Measurements from ENCODE around the gene PARP11.

Gene PARP11

DNA sequence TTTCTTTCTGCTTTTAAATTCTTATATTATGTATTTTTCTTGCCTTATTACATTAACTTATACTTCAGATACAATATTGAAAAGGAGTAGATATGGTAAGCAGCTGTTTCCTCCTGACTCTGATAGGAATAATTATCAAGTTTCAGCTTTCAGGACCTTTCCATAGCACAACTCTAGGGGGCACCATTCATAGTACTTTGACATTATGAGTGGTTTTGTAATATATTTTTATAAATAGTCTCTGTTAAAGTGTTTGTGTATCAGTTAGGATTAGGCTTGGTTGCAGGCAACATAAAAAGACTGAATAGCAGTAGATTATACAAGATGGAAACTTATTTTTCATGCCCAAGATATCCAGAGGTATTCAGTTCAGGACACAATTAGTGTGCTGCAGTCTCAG is 27.9 kb upstream of the PARP11 start:
- no peaks in the 10 kb centered on the region for H3K36me3 ChIP-seq (ENCODE audit: control insufficient read depth, insufficient read depth, low read length)
- no peaks in the 10 kb centered on the region for H3K27me3 ChIP-seq (ENCODE audit: control insufficient read depth, insufficient read depth, low read length)

DNA sequence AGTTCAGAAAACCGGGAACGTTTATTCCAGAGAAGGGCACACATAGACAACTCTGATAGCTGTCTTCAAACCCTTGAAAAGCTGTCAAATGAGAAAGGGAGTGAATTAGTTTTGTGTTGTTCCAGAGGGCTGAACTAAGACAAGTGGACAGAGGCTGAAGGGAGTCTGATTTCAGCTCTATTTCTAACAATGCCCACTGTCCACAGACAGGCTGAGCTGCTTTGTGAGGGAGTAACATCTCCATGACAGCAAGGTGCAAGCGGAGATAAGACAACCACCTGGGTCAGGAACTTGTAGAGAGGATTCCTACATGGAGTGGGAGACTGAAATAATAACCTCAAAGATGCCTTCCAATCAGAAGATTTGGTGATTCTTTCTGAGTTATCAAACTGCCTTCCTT is 25.6 kb upstream of the PARP11 start:
- Histone ChIP-seq H3K4me3 (ENCODE audit: low read depth, low read length) (no peak overlapping the region), H3K4me1 (ENCODE audit: control insufficient read depth, insufficient read depth, low read length) (no peaks in the 10 kb centered on the region), H3K27me3 (ENCODE audit: control insufficient read depth, insufficient read depth, low read length) (no peaks in the 10 kb centered on the region), H3K9ac (ENCODE audit: low read depth, low read length) (no peak overlapping the region), H3K36me3 (ENCODE audit: control insufficient read depth, insufficient read depth, low read length) (no peaks in the 10 kb centered on the region), H3K9me3 (ENCODE audit: control insufficient read depth, insufficient read depth, low read length) (no peaks in the 10 kb centered on the region)

More for the DNA sequence above, 27.9 kb upstream of the PARP11 start:
- H3K9me3 ChIP-seq (ENCODE audit: control insufficient read depth, insufficient read depth, low read length) = no peaks in the 10 kb centered on the region
- no peak overlapping the region for H3K9ac ChIP-seq (ENCODE audit: low read depth, low read length)
- H3K4me3 ChIP-seq (ENCODE audit: low read depth, low read length) = no peak overlapping the region
- H3K4me1 ChIP-seq (ENCODE audit: control insufficient read depth, insufficient read depth, low read length) = no peaks in the 10 kb centered on the region

DNA sequence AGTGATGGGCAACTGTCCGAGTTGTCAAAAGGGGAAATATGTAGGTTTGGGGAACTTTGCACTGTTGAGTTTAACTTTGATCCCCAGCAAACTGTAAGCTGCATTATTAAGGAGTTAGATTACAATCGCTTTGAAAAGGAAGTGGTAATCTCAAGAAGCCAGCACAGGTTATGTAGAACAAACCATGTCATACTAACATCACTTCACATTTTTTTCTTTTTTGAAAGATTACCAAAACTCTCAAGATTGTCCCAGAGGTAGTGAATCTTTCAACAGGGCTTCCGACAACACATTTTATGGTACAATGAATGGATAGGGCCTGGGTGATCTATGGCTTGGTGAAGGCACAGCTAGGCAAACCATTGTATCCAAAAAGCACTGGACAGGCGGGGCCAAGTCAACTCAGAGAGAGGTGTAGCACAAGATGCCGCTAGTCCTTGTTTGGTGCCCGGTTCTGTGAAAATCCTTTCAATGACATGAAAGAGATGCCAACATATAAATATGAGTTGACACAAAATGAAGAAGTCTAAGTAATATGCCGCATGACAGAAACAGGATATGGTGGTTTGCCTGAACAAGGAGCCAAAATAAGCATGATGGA is 24.3 kb upstream of the PARP11 start:
- no peaks in the 10 kb centered on the region for H3K4me1 ChIP-seq (ENCODE audit: control insufficient read depth, insufficient read depth, low read length)
- H3K9me3 ChIP-seq (ENCODE audit: control insufficient read depth, insufficient read depth, low read length) = no peaks in the 10 kb centered on the region
- H3K36me3 ChIP-seq (ENCODE audit: control insufficient read depth, insufficient read depth, low read length) = no peaks in the 10 kb centered on the region
- no peaks in the 10 kb centered on the region for H3K27me3 ChIP-seq (ENCODE audit: control insufficient read depth, insufficient read depth, low read length)
- H3K9ac ChIP-seq (ENCODE audit: low read depth, low read length) = no peak overlapping the region
- H3K4me3 ChIP-seq (ENCODE audit: low read depth, low read length) = no peak overlapping the region

DNA sequence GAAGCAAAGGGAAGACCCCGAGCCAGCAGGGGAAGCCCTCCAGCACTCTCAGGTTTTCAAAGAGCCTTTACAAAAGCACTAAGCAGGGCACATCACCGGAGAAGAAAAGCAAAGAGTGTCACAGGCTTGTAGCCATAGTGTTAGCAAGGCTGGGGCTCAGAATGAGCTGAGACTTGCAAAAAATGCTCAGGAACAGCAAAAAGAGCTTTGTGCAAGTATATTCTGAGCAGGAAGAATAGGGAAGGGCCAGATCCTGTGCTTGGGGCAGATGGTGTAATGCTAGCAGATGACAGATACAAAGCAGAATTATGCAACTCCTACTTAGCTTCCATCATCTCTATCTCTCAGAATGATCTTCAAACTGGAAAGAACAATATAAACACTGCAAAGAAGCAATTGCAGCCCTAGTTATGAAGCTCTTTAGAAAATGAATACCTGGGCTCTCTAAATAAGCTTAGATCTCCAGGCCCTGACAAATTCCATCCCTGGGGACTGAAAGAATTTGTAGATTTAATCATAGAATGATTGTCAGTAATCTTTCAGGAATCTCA is 23.7 kb upstream of the PARP11 start:
- no peaks in the 10 kb centered on the region for H3K27me3 ChIP-seq (ENCODE audit: control insufficient read depth, insufficient read depth, low read length)
- no peak overlapping the region for H3K9ac ChIP-seq (ENCODE audit: low read depth, low read length)
- H3K9me3 ChIP-seq (ENCODE audit: control insufficient read depth, insufficient read depth, low read length) = no peaks in the 10 kb centered on the region
- H3K4me1 ChIP-seq (ENCODE audit: control insufficient read depth, insufficient read depth, low read length) = no peaks in the 10 kb centered on the region
- H3K4me3 ChIP-seq (ENCODE audit: low read depth, low read length) = no peak overlapping the region
- H3K36me3 ChIP-seq (ENCODE audit: control insufficient read depth, insufficient read depth, low read length) = no peaks in the 10 kb centered on the region

DNA sequence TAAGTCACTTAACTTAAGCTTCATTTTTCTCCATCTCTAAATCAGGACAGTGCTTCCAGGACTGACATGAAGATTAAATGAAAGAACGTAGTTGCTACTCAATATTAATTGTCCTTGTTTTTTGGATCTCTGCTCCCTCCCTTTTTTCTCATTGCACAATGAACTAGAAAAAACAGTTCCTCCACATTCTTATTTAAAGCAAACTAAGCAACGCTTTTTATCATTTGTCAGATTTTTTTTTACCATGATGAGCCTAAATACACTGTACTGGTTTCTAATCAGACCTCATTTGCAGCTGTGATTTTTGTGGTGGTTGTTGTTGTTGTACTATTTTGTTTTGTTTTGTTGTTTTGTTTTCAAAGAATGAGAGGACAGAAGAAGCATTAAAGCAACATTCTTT is 23.2 kb upstream of the PARP11 start:
- H3K4me1 ChIP-seq (ENCODE audit: control insufficient read depth, insufficient read depth, low read length) = no peaks in the 10 kb centered on the region
- H3K4me3 ChIP-seq (ENCODE audit: low read depth, low read length) = no peak overlapping the region
- no peaks in the 10 kb centered on the region for H3K9me3 ChIP-seq (ENCODE audit: control insufficient read depth, insufficient read depth, low read length)
- no peak overlapping the region for H3K9ac ChIP-seq (ENCODE audit: low read depth, low read length)
- H3K36me3 ChIP-seq (ENCODE audit: control insufficient read depth, insufficient read depth, low read length) = no peaks in the 10 kb centered on the region
- no peaks in the 10 kb centered on the region for H3K27me3 ChIP-seq (ENCODE audit: control insufficient read depth, insufficient read depth, low read length)

DNA sequence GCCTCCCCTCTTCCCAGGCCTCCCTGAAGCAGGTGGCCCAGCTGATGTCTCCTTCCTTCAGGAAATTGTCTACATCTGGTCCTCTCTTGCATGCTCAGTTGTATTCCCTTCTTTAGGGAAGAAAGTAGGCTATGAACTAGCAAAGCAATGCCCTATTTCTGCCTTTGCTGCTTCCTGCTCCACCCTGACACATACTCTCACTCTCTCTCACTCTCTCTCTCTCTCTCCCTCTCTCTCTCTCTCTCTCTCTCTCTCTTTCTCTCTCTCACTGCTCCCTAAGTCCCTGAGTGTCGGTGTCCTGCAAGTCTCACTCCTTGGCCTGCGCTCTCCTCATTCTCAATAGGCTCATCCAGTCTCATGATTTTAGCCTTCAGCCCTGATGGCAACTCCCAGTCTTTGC is 19.4 kb upstream of the PARP11 start:
- H3K4me1 ChIP-seq (ENCODE audit: control insufficient read depth, insufficient read depth, low read length) = no peaks in the 10 kb centered on the region
- H3K4me3 ChIP-seq (ENCODE audit: low read depth, low read length) = no peak overlapping the region
- H3K9me3 ChIP-seq (ENCODE audit: control insufficient read depth, insufficient read depth, low read length) = no peaks in the 10 kb centered on the region

DNA sequence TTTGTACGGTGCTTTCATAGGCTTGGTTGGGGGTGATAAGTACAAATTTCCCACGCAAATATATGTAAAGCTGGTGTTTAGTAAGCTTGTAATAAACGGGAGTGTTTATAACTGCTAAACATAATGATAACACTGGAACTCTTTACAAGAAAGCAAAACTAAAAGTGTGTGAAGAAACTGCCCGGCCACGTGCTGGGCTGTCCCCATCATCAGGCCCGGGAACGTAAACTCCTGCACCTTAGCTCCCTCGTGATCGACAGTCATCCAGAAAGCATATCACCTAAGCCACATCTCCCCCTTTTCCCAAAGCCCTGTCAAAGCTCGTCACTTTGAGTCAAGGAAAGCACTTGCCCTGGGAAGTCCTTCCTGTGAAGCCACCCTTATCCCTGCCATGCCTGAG is 18.0 kb upstream of the PARP11 start:
- H3K4me1 ChIP-seq (ENCODE audit: control insufficient read depth, insufficient read depth, low read length) = no peaks in the 10 kb centered on the region
- no peak overlapping the region for H3K4me3 ChIP-seq (ENCODE audit: low read depth, low read length)
- H3K27me3 ChIP-seq (ENCODE audit: control insufficient read depth, insufficient read depth, low read length) = no peaks in the 10 kb centered on the region
- H3K9me3 ChIP-seq (ENCODE audit: control insufficient read depth, insufficient read depth, low read length) = no peaks in the 10 kb centered on the region
- no peak overlapping the region for H3K9ac ChIP-seq (ENCODE audit: low read depth, low read length)
- no peaks in the 10 kb centered on the region for H3K36me3 ChIP-seq (ENCODE audit: control insufficient read depth, insufficient read depth, low read length)

More for the DNA sequence above, 19.4 kb upstream of the PARP11 start:
- H3K9ac ChIP-seq (ENCODE audit: low read depth, low read length) = no peak overlapping the region
- H3K36me3 ChIP-seq (ENCODE audit: control insufficient read depth, insufficient read depth, low read length) = no peaks in the 10 kb centered on the region
- no peaks in the 10 kb centered on the region for H3K27me3 ChIP-seq (ENCODE audit: control insufficient read depth, insufficient read depth, low read length)

DNA sequence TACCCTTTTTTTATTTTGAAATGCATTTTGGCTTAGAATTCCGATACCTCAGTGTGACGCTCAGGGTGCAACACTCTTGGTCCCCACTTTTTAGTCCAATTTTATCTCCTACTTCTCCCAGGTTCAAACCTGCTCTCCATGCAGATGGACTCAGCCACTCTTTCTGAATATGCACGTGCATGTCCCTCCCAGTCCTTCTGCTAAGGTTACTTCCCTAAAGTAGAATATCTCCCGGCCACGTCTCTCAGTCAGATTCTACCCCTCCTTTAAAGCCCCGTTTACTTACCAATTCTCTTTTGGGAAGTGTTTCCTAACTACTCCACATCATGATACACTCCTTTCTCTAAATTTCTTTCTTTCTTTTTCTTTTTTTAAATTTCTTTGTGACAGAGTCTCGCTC is 15.5 kb upstream of the PARP11 start:
- Histone ChIP-seq H3K27me3 (ENCODE audit: control insufficient read depth, insufficient read depth, low read length) (no peaks in the 10 kb centered on the region), H3K9ac (ENCODE audit: low read depth, low read length) (no peak overlapping the region), H3K9me3 (ENCODE audit: control insufficient read depth, insufficient read depth, low read length) (no peaks in the 10 kb centered on the region)

DNA sequence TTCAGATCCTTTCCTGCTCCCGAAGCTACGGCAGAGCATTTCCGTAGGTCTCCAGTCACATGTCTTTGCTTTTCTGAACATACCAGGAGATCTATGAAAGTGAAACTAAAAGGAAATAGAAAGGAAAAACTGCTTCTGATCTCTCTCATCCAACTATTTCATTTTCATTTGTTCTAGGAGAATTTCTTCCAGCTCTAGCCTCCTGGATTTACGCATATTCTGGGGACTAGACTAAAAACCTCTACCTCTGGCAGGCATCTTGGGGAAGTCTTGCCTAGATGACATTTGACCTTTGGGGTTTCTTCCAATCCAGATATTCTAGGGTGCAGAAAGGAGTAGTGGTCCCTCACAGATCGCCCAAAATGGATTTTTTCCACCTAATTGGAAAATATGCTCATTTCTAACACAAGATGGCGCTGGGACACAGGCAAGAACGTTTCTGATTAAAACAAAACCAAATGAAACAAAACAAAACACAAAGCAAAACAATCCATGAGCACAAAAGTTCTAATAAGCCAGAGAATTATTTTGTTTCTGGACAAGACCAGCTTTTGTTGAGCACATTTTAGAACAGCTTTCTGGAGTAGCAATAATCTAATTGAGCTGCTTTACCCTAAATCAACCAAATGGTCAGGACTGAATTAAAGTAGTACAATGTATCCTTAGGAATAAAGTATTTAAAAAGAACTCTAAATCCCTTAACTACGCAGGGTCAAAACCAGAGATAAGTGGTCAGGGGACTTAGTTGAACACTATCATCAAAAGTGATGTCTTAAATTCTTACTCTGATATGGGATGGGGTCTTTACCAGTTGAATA is 12.3 kb upstream of the PARP11 start:
- no peaks in the 10 kb centered on the region for H3K9me3 ChIP-seq (ENCODE audit: control insufficient read depth, insufficient read depth, low read length)
- H3K4me3 ChIP-seq (ENCODE audit: low read depth, low read length) = no peak overlapping the region
- H3K4me1 ChIP-seq (ENCODE audit: control insufficient read depth, insufficient read depth, low read length) = peaks cover 2% of the 10 kb centered on the region
- no peaks in the 10 kb centered on the region for H3K36me3 ChIP-seq (ENCODE audit: control insufficient read depth, insufficient read depth, low read length)
- no peak overlapping the region for H3K9ac ChIP-seq (ENCODE audit: low read depth, low read length)
- H3K27me3 ChIP-seq (ENCODE audit: control insufficient read depth, insufficient read depth, low read length) = no peaks in the 10 kb centered on the region

More for the DNA sequence above, 15.5 kb upstream of the PARP11 start:
- Histone ChIP-seq H3K4me1 (ENCODE audit: control insufficient read depth, insufficient read depth, low read length) (no peaks in the 10 kb centered on the region), H3K36me3 (ENCODE audit: control insufficient read depth, insufficient read depth, low read length) (no peaks in the 10 kb centered on the region), H3K4me3 (ENCODE audit: low read depth, low read length) (no peak overlapping the region)

DNA sequence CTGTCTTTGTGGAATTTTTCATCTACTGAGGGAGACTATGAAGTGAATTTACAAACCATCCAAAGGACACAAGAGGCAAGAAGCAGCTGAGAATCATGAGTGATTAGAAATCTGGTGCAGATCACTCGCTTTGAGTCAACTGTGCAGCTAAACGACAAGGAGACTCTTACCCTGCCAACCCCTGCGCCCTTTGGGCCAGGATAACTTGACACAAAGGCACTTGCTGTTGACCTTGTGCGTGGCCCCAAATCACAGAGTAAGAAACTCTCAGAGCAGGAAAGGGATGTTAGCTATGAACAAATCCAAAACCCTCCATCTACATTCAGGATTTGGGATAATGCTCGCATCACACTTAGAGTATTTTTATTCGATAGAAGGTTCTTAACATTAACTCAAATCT is 11.5 kb upstream of the PARP11 start:
- H3K27me3 ChIP-seq (ENCODE audit: control insufficient read depth, insufficient read depth, low read length) = no peaks in the 10 kb centered on the region
- no peak overlapping the region for H3K4me3 ChIP-seq (ENCODE audit: low read depth, low read length)
- no peaks in the 10 kb centered on the region for H3K36me3 ChIP-seq (ENCODE audit: control insufficient read depth, insufficient read depth, low read length)
- H3K9me3 ChIP-seq (ENCODE audit: control insufficient read depth, insufficient read depth, low read length) = no peaks in the 10 kb centered on the region
- H3K9ac ChIP-seq (ENCODE audit: low read depth, low read length) = no peak overlapping the region
- peaks cover 2% of the 10 kb centered on the region for H3K4me1 ChIP-seq (ENCODE audit: control insufficient read depth, insufficient read depth, low read length)

DNA sequence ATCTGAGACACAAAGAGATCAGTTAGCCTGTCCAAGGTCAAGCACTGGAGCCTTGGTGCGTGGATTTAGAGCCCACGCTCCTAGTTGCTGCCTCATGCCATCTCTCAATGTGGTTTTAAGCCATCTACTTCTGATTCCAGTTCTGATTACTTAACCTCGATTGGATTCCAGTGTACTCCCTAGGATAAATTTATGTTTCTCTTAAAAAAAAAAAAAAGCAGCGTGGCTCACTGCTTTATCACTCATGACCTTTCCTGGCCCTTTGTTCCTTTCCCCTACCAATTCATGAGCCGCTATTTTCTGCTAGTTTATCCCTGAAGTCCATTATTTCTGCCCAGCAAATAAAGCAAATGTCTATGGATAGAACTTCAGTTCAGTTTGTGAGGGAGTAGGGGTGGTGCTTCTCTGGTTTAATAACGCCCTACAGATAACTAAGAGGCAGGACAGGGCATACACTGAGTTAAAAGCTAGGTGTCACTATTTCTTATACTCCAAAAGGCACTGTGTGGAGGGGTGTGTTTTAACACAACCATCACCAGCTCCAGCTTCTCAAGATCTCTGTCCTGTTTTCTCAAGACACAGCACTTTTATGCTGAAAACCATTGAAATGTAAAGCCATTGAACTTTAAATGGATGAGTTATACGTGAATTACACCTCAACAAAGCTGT is 9.8 kb upstream of the PARP11 start:
- no peak overlapping the region for H3K9ac ChIP-seq (ENCODE audit: low read depth, low read length)
- H3K9me3 ChIP-seq (ENCODE audit: control insufficient read depth, insufficient read depth, low read length) = no peaks in the 10 kb centered on the region
- no peaks in the 10 kb centered on the region for H3K36me3 ChIP-seq (ENCODE audit: control insufficient read depth, insufficient read depth, low read length)
- peaks cover 2% of the 10 kb centered on the region for H3K4me1 ChIP-seq (ENCODE audit: control insufficient read depth, insufficient read depth, low read length)
- no peaks in the 10 kb centered on the region for H3K27me3 ChIP-seq (ENCODE audit: control insufficient read depth, insufficient read depth, low read length)
- no peak overlapping the region for H3K4me3 ChIP-seq (ENCODE audit: low read depth, low read length)

All from iPS-15b (cell line).